HG03097 (cell line): Measurements from ENCODE around the gene LRBA.

Source experiments
- ATAC-seq: cut with Tn5 transposase; IDR thresholded peaks from one replicate; pipeline ENCODE4 v1.9.1; 2021; ENCODE audit not compliant: unreplicated experiment, low FRiP score

LRBA gene

DNA sequence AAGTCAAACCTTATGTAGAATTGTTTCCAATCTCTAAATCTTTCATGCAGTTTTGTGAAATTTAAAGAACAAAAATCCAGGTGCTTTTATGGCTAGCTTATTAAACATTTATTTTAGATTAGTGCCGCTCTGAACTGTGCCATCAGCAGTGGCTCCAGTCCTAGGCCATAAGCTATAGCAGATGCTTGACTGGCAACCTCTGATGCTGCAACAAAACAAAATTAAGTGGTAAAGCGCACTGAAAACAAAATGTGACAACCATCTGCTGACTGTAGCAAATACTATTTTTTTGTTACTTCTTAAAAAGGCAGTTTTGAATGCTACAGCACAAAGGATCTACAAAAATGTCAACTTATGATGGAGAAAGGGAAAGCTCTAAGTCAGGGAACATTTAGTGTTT is 699.4 kb downstream of the LRBA start:
- ATAC-seq, result no peak

- no peak for ATAC-seq
Measured at GRCh38 chr4:150315175-150315574, 699.9 kb downstream of the LRBA start.

GRCh38 chr4:150314031-150314430 is 701.1 kb downstream of the LRBA start:
- ATAC-seq, result no peak

GRCh38 chr4:150310159-150310895 is 704.8 kb downstream of the LRBA start:
- ATAC-seq, result no peak

GRCh38 chr4:150308824-150309472 is 706.1 kb downstream of the LRBA start:
- no peak for ATAC-seq

DNA sequence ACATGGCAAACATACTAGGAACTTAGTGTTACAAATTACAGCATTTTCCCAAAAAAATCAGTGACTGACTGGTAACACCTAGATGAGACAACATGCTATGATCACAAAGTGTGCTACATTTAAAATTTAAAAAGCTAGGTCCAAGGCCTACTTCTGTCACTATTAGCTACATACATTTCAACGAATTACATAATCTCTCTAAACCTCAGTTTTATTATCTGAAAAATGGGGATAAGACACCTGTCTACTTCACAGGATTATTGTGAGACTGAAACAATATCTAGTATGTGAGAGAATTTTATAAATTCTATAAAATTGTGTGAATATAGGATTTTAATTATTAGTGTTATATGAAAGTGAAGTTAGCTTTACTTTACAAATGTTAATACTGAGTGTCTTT is 708.4 kb downstream of the LRBA start:
- no peak for ATAC-seq

DNA sequence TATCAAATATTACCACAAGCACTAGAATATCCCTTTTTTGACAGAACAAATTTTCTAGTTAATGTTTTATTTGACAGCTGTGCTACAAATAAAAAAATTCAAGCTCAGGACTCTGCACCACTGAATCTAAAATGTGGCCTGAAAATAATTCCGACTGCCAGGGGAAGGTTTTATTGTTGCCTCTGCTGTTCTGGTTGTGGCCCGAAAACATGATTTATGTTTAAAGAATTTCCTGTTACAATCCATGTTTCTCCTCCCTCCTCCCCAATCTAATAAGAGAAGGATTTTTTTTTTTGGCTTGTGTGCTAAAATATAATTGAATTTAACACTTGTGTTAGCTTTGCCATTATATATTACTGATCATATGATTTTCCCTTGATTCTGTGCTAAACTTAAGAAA is 709.1 kb downstream of the LRBA start:
- no peak for ATAC-seq

DNA sequence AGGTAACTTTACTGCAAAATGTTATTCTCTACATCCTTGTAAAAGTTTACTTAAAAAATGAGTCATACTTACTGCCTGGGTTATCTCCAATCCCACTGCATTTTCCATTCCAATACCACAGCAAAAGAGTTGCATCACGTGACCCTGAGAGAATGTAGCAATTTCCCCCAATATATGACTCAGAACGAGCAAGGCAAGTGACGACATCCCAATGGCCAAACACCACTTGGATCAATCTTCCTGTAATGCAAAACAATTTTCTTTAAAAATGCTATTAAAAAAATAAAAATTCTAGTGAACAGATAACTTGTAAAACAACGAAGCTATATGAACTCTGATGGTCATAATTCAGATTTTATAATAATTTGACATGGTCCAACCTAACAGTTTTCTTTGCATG is 712.5 kb downstream of the LRBA start:
- ATAC-seq, result no peak

DNA sequence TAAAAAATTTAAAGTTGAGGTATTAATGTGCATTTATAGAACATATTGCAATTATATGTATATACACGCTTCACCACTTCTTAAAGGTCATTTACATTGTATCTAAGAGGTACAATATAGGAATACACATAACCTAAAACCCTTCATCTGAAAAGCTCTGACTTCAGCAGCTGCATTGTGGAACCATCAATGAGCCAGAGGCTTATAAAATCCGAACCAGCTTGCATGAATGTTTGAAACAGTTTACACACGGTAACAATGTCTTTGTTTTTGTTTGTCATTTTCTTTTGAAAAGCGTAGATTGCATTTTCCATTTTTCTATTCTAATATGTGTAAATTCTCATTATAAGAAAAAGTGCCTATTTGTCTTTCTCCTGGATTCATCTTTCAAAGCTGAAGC is 715.3 kb downstream of the LRBA start:
- ATAC-seq, result no peak

- ATAC-seq, result no peak
Measured at GRCh38 chr4:150297861-150298474, 717.1 kb downstream of the LRBA start.

- no peak for ATAC-seq
Measured at GRCh38 chr4:150289881-150290280, 725.2 kb downstream of the LRBA start.

- ATAC-seq, result no peak
Measured at GRCh38 chr4:150289198-150289597, 725.9 kb downstream of the LRBA start.

DNA sequence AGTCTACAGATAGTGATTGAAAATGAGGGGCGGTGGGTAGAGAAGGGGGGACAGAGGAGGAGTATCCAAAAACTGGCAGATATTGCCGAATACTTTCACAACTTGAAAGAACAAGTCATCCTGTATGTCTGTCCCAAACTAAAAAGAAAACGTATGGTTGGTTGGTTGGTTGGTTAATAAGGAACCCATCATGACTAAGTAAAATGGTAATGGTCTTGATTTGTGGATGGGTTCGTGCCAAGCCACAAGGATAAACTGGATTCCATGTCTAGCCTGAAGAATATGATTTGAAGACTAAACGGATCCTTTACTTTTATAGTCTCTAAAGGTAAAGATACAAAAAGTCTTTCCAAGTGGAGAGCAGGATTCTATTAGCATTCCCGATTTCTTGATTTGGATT is 728.4 kb downstream of the LRBA start:
- no peak for ATAC-seq

- no peak for ATAC-seq
Measured at GRCh38 chr4:150283689-150284088, 731.4 kb downstream of the LRBA start.

- ATAC-seq, result no peak
Measured at GRCh38 chr4:150280975-150281374, 734.1 kb downstream of the LRBA start.

DNA sequence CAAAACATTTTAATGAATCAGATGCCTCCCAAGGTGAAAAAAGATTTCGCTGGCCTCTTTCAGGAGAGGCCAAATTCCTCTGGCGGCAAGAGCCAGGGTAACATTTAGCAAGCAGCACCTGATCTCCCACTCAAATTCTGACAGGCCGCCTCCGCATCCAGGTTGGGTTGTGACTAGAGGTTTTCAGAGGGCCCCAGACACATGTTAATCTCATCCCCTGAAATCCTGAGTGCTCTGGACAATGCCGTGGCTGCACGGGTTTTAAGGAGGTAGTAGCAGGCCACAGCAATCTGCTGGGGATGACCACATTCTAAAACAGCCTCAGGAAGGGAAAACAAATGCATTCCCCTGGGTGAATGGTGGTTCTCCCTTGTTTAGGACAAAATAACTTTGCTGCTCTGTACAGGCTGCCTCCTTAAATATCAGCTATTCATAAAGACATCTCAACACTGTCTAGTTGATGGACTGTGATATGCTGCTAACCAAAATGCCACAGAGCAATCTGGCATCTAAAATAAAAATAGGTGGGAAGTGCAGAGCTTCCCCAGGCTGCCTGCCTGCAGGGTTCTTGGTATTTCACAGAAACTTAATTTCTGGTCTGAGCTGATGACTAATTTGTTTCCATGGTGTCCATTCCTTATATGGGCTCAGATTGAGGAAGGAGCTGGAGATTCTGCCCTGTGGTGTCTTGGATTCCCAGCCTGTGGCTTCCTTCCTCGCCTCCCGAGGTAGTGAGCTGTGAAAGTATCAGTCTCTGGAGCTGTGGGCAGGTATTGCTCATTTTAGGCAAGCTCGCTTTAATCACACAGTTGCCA is 734.8 kb downstream of the LRBA start:
- ATAC-seq, result no peak

- no peak for ATAC-seq
Measured at GRCh38 chr4:150278206-150278605, 736.9 kb downstream of the LRBA start.

DNA sequence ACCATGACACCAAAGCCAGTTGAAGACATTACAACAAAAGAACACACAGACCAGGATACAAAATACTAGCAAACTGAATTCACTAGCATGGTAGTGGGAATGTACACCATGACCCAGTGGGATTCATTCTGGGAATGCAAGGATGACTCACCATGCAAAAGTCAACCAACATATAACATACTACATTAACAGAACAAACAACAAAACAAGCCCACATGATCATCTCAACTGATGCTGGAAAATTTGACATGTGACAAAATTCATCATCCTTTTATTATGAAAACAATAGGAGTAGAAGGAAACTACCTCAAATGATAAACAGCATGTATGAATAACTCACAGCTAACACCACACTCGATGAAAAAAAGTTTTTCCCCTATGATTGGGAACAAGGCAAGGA is 746.6 kb downstream of the LRBA start:
- no peak for ATAC-seq

DNA sequence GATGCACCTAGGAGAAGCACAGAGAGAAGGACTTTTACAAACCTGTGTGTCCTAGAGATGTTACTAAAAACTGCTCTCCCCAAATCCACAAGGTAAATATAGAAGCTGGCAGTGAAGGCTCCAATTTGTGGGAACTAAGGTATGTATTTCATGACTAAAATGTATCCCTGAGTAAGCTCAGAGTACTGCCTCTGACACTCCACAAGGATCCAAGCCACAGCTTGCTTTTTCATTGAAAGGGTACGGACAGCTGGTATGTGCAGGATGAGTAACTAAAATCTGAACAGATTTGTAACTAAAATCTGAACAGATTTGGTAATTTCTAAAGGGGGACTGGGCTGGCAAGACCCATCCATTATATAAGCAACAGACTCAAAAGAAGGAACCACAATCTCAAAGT is 749.3 kb downstream of the LRBA start:
- no peak for ATAC-seq

GRCh38 chr4:150264595-150265161 is 750.4 kb downstream of the LRBA start:
- no peak for ATAC-seq

- ATAC-seq, result no peak
Measured at GRCh38 chr4:150262611-150263010, 752.5 kb downstream of the LRBA start.
